Adipocyte (in vitro differentiated cells): Measurements from ENCODE around the gene APMAP.

Experiments used
- DNase-seq: peaks from one replicate; pipeline ENCODE4 v3.0.0-alpha.2; 2015; ENCODE audit warnings: low read depth
- H3K27me3 ChIP-seq: replicated peaks from 2 replicates; pipeline ENCODE4 v1.7.0; 2013; ENCODE audit warnings: mild to moderate bottlenecking, low read length, moderate library complexity; ENCODE audit not compliant: control insufficient read depth, insufficient read depth
- H3K36me3 ChIP-seq: 2 replicates; pipeline ENCODE4 v1.7.0; 2013; ENCODE audit warnings: low read length, mild to moderate bottlenecking, moderate library complexity; ENCODE audit not compliant: control insufficient read depth, insufficient read depth, severe bottlenecking
- H3K4me1 ChIP-seq: 2 replicates; pipeline ENCODE4 v1.7.0; 2013; ENCODE audit warnings: mild to moderate bottlenecking, low read length, moderate library complexity; ENCODE audit not compliant: control insufficient read depth, insufficient read depth
- H3K4me3 ChIP-seq: 2 replicates; pipeline ENCODE4 v1.7.0; 2013; ENCODE audit warnings: mild to moderate bottlenecking, low read length, moderate library complexity
- H3K9ac ChIP-seq: 2 replicates; pipeline ENCODE4 v1.7.0; 2013; ENCODE audit warnings: mild to moderate bottlenecking, low read length, moderate library complexity
- H3K9me3 ChIP-seq: 2 replicates; pipeline ENCODE4 v1.7.0; 2013; ENCODE audit warnings: mild to moderate bottlenecking, low read length, moderate library complexity; ENCODE audit not compliant: control insufficient read depth

APMAP gene

GRCh38 chr20:25022680-25023079, 30.1 kb upstream of the APMAP start:
- Histone ChIP-seq H3K9ac (no peak overlapping the region), H3K4me1 (no peaks in the 10 kb centered on the region), H3K36me3 (peaks cover 28% of the 10 kb centered on the region), H3K27me3 (no peaks in the 10 kb centered on the region), H3K9me3 (no peaks in the 10 kb centered on the region), H3K4me3 (no peak overlapping the region)
- DNase-seq, result no peak

- Histone ChIP-seq H3K9ac (no peak overlapping the region), H3K4me1 (no peaks in the 10 kb centered on the region), H3K36me3 (peaks cover 31% of the 10 kb centered on the region), H3K9me3 (no peaks in the 10 kb centered on the region), H3K27me3 (no peaks in the 10 kb centered on the region), H3K4me3 (no peak overlapping the region)
- DNase-seq, result no peak
These were observed 28.8 kb upstream of the APMAP start for GRCh38 chr20:25021336-25021735.

GRCh38 chr20:25020901-25021301, 28.4 kb upstream of the APMAP start:
- Histone ChIP-seq H3K36me3 (peaks cover 35% of the 10 kb centered on the region), H3K27me3 (no peaks in the 10 kb centered on the region), H3K4me3 (no peak overlapping the region), H3K4me1 (no peaks in the 10 kb centered on the region), H3K9me3 (no peaks in the 10 kb centered on the region), H3K9ac (no peak overlapping the region)
- DNase-seq, result no peak

DNA sequence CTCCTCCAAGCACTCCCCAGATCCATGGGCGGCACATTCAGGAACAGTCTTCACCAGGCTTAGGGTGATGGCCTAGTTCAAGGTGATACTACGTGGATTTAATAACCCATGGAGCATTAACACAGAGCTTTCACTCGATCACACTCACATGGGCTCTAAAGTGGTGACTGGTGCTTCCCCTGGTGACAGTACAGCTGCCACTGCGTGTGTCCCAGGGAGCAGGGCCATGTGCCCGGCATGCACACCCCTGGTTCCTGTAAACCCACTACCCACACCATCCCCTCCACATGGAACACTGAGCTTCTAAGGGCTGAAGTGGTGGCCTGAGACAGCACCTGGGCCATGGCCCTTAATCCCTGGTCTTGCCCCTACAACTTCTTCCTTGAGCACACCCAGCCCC, 27.8 kb upstream of the APMAP start:
- H3K36me3 ChIP-seq, result peaks cover 40% of the 10 kb centered on the region
- no peak for DNase-seq
- no peaks in the 10 kb centered on the region for H3K9me3 ChIP-seq
- no peak overlapping the region for H3K4me3 ChIP-seq
- no peaks in the 10 kb centered on the region for H3K4me1 ChIP-seq
- H3K27me3 ChIP-seq, result no peaks in the 10 kb centered on the region
- H3K9ac ChIP-seq, result no peak overlapping the region

DNA sequence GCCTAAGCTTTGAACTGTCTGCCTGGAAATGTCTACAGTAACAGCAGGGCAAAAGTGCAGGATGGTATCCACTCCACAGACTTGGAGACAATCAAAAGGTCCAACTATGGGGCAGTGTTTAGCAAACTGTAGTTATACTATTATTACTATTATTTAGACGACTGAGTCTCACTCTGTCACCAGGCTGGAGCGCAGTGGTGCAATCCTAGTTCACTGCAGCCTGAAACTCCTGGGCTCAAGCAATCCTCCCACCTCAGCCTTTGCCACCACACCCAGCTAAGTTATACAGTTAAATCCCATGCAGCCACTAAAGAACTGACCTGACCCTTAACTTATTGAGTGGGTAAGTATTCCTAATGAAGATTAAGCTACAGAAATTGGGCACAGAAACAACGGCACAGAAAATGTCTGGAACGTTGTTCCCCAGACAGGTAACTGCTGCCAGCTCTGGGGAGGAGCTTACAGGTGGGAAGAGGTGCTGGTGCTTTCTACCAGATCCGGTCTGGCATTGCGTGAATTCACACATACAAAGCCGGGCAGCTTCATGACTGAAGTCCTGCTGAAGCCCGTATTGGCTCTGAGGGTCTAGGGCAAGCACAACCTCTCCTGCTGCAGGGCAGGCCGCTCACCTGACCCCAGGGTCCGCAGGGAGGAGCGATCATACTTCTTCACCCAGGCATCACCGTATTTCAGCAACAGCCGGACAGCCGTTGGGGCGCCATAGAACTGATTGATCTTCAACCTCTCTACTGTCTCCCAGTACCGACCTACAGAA, 27.0 kb upstream of the APMAP start:
- H3K9ac ChIP-seq, result no peak overlapping the region
- no peaks in the 10 kb centered on the region for H3K4me1 ChIP-seq
- no peak overlapping the region for H3K4me3 ChIP-seq
- H3K9me3 ChIP-seq, result no peaks in the 10 kb centered on the region
- no peaks in the 10 kb centered on the region for H3K27me3 ChIP-seq
- no peak for DNase-seq
- H3K36me3 ChIP-seq, result peaks cover 42% of the 10 kb centered on the region

DNA sequence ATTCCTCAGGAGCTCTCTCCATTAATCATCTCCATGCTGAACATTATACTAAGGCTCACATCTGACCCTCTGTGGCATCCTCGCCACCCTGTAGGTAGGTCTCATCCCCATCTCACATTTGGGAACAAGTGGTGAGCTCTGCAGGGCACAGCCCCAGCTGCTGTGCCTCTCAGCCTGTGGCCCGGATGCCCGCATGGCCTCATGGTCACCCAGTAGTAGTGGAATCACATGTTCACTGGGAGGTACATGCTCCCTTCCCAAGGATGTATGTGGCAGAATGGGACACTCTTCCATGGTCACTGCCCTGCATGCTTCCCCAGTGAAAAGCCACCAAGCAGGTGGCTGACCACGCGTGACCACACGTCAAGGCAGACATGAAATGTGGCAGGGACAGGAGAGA, 26.3 kb upstream of the APMAP start:
- Histone ChIP-seq H3K27me3 (no peaks in the 10 kb centered on the region), H3K36me3 (peaks cover 43% of the 10 kb centered on the region), H3K4me3 (no peak overlapping the region), H3K9ac (no peak overlapping the region), H3K4me1 (no peaks in the 10 kb centered on the region), H3K9me3 (no peaks in the 10 kb centered on the region)
- no peak for DNase-seq

DNA sequence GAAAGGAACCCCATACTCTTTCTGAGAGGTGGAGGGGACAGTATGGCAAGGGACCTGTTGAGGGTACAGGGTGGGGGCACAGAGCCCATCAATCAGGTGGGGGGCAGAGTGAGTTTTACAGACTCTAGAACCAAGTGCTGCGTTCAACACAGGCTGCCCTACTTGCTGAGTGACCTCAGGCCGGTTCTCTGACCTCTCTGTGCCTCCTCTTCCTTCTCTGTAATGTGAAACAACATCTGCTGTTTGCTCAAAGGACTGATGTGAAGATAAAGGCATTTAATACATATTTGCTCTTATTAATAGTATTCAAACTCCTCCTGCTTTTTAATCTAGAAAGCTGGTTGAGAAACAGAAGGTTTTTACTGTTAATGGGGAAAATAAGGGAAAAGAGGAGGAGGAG, 25.9 kb upstream of the APMAP start:
- H3K4me1 ChIP-seq, result no peaks in the 10 kb centered on the region
- H3K4me3 ChIP-seq, result no peak overlapping the region
- H3K27me3 ChIP-seq, result no peaks in the 10 kb centered on the region
- DNase-seq, result no peak
- no peaks in the 10 kb centered on the region for H3K9me3 ChIP-seq
- peaks cover 46% of the 10 kb centered on the region for H3K36me3 ChIP-seq
- no peak overlapping the region for H3K9ac ChIP-seq

DNA sequence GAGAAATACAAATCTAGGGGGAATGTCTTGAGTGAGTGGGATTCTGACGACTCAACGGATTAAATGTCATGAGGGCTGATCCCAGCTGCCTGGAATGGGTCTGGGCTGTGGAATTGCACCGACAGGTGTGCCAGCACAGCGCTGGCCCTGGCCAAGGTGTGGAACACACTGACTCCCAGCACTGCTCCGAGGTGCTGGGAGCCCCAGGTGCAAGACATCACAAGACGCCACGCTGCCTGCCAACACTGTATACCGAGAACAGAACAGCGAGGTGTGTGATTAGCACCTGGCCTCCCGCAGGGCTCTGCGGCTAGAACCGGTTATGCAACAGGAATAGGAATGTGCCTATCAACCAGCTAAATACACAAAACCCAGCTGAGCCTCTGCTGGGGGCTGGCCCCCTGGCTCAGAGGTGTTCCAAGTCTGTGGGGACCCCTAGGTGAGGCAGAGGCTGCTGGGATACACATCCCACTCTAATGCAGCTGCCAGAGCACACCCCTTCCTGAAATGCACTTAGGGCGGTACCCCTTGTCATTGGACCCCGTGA, 24.8 kb upstream of the APMAP start:
- Histone ChIP-seq H3K27me3 (no peaks in the 10 kb centered on the region), H3K9ac (no peak overlapping the region), H3K4me3 (no peak overlapping the region), H3K4me1 (no peaks in the 10 kb centered on the region), H3K9me3 (no peaks in the 10 kb centered on the region), H3K36me3 (peaks cover 50% of the 10 kb centered on the region)
- DNase-seq, result no peak

- H3K36me3 ChIP-seq, result peaks cover 58% of the 10 kb centered on the region
- no peaks in the 10 kb centered on the region for H3K4me1 ChIP-seq
- no peak overlapping the region for H3K4me3 ChIP-seq
- H3K9ac ChIP-seq, result no peak overlapping the region
- H3K27me3 ChIP-seq, result no peaks in the 10 kb centered on the region
- no peak for DNase-seq
- no peaks in the 10 kb centered on the region for H3K9me3 ChIP-seq
These were observed 23.9 kb upstream of the APMAP start for GRCh38 chr20:25016471-25016870.

GRCh38 chr20:25015986-25016385, 23.4 kb upstream of the APMAP start:
- Histone ChIP-seq H3K4me1 (no peaks in the 10 kb centered on the region), H3K4me3 (no peak overlapping the region), H3K9me3 (no peaks in the 10 kb centered on the region), H3K36me3 (peaks cover 58% of the 10 kb centered on the region), H3K9ac (no peak overlapping the region), H3K27me3 (no peaks in the 10 kb centered on the region)
- no peak for DNase-seq

- Histone ChIP-seq H3K4me1 (no peaks in the 10 kb centered on the region), H3K9me3 (no peaks in the 10 kb centered on the region), H3K27me3 (no peaks in the 10 kb centered on the region), H3K4me3 (no peak overlapping the region), H3K9ac (no peak overlapping the region), H3K36me3 (peaks cover 60% of the 10 kb centered on the region)
- DNase-seq, result no peak
These were observed 22.3 kb upstream of the APMAP start for GRCh38 chr20:25014816-25015215.
